Kidney (tissue), 14 donors: Measurements from ENCODE around the gene LRRFIP1. TPM values are rescaled to one million over a fixed set of nuclear protein-coding genes. Genes with fewer than 3 reads are reported as not detected.

Source experiments
- DNase-seq, 5 donors: peaks; one replicate each; pipeline ENCODE4 v3.0.0-alpha.2; 2013 to 2020
- FAIRE-seq: peaks from 2 replicates; lab custom pipeline; 2012; peaks lifted over from hg19 to GRCh38; lab: Jason Lieb, UNC
- H3K27ac ChIP-seq, 2 donors: one replicate each; pipeline ENCODE4 v1.7.0; 2013; ENCODE audit warnings: low read depth in 2 of 2, low read length in 2 of 2, inconsistent platforms in 1 of 2
- H3K27me3 ChIP-seq: one replicate; pipeline ENCODE4 v1.7.1; 2013; ENCODE audit warnings: low read length, inconsistent platforms; ENCODE audit not compliant: control insufficient read depth, insufficient read depth
- H3K36me3 ChIP-seq, 3 donors: one replicate each; pipeline versions ENCODE4 v1.7.0 to v1.7.1; 2013; ENCODE audit warnings: low read length in 3 of 3, control low read depth in 1 of 3, inconsistent platforms in 1 of 3; ENCODE audit not compliant: insufficient read depth in 3 of 3, control insufficient read depth in 2 of 3
- H3K4me1 ChIP-seq, 3 donors: one replicate each; pipeline versions ENCODE4 v1.7.0 to v1.7.1; 2013; ENCODE audit warnings: low read length in 3 of 3, inconsistent platforms in 1 of 3, low read depth in 1 of 3; ENCODE audit not compliant: control insufficient read depth in 2 of 3, insufficient read depth in 2 of 3
- H3K4me3 ChIP-seq, 3 donors: one replicate each; pipeline versions ENCODE4 v1.7.0 to v1.8.1; 2013; ENCODE audit warnings: low read length in 3 of 3, control low read depth in 1 of 3, inconsistent platforms in 1 of 3
- H3K9ac ChIP-seq, 3 donors: one replicate each; pipeline versions ENCODE4 v1.7.0 to v1.7.1; 2013; ENCODE audit warnings: low read length in 3 of 3, control low read depth in 1 of 3, inconsistent platforms in 1 of 3
- H3K9me3 ChIP-seq, 3 donors: one replicate each; pipeline versions ENCODE4 v1.7.0 to v1.7.1; 2013; ENCODE audit warnings: low read length in 3 of 3, control low read depth in 1 of 3, inconsistent platforms in 1 of 3; ENCODE audit not compliant: control insufficient read depth in 2 of 3, insufficient read depth in 1 of 3
- intact Hi-C: fragments of 100-400 bp; cut with DNase I; formaldehyde crosslinking; loops from one replicate; pipeline ENCODE4 v1.11.1; 2022
- polyA plus RNA-seq: library from polyadenylated mRNA; stranded (reverse); fragments of 350-450 nt; fragmentation: Illumina TruSeq; extraction: RNeasy Lipid Tissue Mini Kit (QIAGEN cat#74804); gene quantifications from one replicate; pipeline ENCODE4 v1.2.3, GENCODE V29; 2014; ENCODE audit warnings: low read depth, low replicate concordance; ENCODE audit not compliant: insufficient read depth
- total RNA-seq: library from RNA; stranded (reverse); fragmentation: NEBNext Ultra II Directional; extraction: Animal tissue kit (Norgen Biotek cat#: 25700); gene quantifications from one replicate; pipeline ENCODE4 v1.2.1, GENCODE V29; 2021
- TF ChIP-seq, protein P1 (sequence below): IDR thresholded peaks from 3 replicates; pipeline ENCODE4 v1.5.1; 2012; ENCODE audit warnings: mild to moderate bottlenecking, moderate library complexity, borderline replicate concordance; ENCODE audit not compliant: insufficient read depth; ENCODE audit errors: extremely low read depth
- donor health status: control.
- donor health status: control.
- donor health status: control.
- donor health status: control.
- donor health status: control.
- donor health status: DM: yes; HTN: yes; CAD: no.
- donor health status: Normal renal cell carcinoma (clear cell type).

The LRRFIP1 gene
- total and polyA plus RNA-seq, 2 donors from 2014 or later = 39.1 to 204 TPM

DNA sequence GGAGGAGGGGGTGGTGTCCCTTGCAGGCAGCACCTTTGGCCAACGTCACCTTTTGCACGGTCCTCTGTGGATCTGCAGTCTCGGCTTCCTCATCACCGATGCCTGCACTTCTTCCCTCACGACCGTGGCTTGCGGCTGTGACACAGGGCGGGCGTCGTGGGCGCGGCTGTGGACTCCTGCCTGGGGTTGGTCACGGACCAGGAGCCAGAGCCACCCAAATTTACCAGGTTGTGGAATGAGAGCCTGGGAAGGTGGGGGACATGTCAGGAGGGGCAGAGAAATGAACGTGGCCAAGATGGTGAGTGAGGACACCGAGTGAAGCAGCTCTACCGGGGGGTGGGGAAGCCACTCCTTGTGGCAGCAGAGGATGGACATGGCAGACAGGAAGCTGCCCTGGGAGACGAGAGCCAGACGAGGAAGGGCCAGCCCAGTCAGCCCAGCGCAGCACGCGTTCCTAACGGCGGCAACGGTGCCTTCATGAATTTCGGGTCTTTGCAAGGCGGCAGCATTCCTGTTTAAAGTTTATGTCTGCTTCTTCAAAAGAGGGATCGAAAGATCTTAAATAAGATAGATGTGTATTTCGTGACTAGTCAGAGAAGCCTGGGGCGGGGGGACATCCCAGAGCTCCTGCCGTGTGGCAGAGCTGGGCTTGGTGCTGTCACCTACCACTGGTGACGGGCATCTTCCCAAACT lies 84.2 kb downstream of the LRRFIP1 start:
- Histone ChIP-seq H3K4me3 (no peak overlapping the region), H3K4me1 (peaks cover 6 to 19% (median 9%) of the 10 kb centered on the region in 3 donors), H3K9ac (no peak overlapping the region), H3K9me3 (no peaks in the 10 kb centered on the region), H3K27ac (no peak overlapping the region), H3K27me3 (no peaks in the 10 kb centered on the region), H3K36me3 (peaks cover 0 to 5% (median 0%) of the 10 kb centered on the region in 3 donors)
- FAIRE-seq = no peak
- TF ChIP-seq, protein P1, sequence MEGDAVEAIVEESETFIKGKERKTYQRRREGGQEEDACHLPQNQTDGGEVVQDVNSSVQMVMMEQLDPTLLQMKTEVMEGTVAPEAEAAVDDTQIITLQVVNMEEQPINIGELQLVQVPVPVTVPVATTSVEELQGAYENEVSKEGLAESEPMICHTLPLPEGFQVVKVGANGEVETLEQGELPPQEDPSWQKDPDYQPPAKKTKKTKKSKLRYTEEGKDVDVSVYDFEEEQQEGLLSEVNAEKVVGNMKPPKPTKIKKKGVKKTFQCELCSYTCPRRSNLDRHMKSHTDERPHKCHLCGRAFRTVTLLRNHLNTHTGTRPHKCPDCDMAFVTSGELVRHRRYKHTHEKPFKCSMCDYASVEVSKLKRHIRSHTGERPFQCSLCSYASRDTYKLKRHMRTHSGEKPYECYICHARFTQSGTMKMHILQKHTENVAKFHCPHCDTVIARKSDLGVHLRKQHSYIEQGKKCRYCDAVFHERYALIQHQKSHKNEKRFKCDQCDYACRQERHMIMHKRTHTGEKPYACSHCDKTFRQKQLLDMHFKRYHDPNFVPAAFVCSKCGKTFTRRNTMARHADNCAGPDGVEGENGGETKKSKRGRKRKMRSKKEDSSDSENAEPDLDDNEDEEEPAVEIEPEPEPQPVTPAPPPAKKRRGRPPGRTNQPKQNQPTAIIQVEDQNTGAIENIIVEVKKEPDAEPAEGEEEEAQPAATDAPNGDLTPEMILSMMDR = no peak
- intact Hi-C loops = no loop called here
- DNase-seq = no peak

DNA sequence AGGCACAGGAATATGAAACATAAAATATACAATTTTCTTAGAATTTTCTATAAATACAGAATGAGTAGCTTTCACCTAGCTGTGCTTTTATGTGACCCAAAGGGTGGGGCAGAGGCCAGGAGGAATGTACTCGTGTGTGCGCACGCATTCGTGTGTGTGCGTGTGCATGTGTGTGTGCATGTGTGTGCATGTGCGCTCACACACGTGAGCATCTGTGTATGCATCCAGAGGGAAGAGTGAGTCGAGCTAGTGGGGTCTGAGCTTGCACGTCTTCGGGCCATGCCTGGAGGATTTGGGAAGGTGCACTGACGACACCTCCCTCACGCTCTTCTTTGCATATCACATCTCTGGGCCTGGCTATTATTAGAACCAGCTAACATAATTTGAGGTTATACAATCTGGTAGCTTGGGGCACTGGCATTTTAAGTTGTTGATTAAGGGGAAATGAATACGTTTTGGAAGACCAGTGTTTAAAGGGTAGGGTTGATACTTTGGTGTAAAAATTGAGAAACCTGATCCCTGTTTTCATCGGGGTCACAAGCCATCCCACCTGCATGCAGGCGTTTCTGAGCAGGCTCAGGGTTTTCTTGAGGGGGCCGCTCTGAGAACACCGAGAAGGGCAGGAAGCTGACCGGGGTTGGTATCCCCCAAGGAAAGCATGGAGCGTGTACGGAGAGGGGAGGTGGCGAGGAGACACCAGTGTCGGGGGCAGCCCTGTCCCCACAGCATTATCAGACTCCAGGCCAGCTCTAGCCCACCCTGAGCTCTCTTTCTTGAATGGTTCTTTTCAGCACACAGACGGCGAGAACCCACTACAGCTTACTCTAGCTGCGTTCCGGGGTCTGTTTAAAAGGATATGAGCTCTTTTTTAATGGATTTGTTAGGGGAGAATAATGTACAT lies 85.3 kb downstream of the LRRFIP1 start:
- TF ChIP-seq, protein P1 = no peak
- H3K4me3 ChIP-seq = no peak overlapping the region
- intact Hi-C loops = no loop called here
- peaks cover 0 to 5% (median 0%) of the 10 kb centered on the region in 3 donors for H3K36me3 ChIP-seq
- H3K9me3 ChIP-seq = no peaks in the 10 kb centered on the region
- H3K27ac ChIP-seq = no peak overlapping the region
- DNase-seq (no peak), FAIRE-seq (no peak)
- no peaks in the 10 kb centered on the region for H3K27me3 ChIP-seq
- H3K9ac ChIP-seq = no peak overlapping the region
- peaks cover 2 to 19% (median 6%) of the 10 kb centered on the region in 3 donors for H3K4me1 ChIP-seq

DNA sequence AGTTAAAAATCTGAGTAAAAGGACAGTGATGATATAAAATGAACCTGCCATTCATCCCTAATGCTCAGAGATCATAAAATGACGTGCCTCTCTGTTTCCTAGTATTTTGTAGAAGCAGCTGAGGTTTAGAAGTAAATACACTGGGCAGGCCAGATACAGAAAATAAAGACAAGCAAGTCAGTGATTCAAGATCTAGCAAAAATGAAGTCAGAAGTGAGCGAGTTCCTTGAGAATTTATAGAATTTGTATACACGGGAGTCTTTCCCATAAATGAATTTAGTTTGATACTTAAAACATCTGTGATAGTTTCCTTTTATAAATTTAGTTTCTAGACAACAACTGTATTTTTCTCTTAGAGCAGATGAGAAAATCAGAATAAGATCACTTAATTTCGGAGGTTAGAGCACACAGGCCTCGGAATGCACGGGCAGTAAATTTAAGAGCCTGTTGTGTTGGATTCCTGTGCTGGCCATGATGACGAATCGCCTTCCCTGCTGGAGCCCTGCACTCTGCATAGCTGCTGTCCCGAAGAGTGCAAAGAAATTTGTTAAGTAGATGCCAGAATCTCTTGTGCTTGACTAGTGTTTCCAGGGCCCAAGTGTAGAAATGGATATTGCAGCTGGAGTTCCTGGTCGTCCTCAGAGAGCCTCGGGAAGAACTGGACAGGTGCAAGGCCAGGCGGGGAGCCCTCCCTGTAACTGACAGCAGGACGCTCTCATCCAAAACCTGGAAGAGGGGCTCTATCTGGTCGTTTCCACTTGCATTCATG lies 87.5 kb downstream of the LRRFIP1 start:
- FAIRE-seq (no peak), DNase-seq (peak in 3 of 5 donors; percentile 80 to 87 (median 86))
- TF ChIP-seq, protein P1 = no peak
- H3K4me1 ChIP-seq = peaks cover 0 to 11% (median 6%) of the 10 kb centered on the region in 3 donors
- intact Hi-C loops = no loop called here
- no peaks in the 10 kb centered on the region for H3K27me3 ChIP-seq
- H3K9me3 ChIP-seq = no peaks in the 10 kb centered on the region
- H3K4me3 ChIP-seq = peak overlapping the region in 2 of 3 donors; percentile 51 to 58
- H3K9ac ChIP-seq = peak overlapping the region in 1 of 3 donors; percentile 59
- H3K27ac ChIP-seq = peak overlapping the region; percentile 8 to 41
- H3K36me3 ChIP-seq = peaks cover 0 to 5% (median 0%) of the 10 kb centered on the region in 3 donors
